HEK293T (cell line): Measurements from ENCODE around the gene NDOR1.
A peak's percentile ranks its signal among the peaks of the same experiment; 100 is the strongest.
"Not testable (repeated sequence)": the region's sequence is repeated elsewhere in the genome, so short reads cannot be mapped to it uniquely, and the experiment has no call there.

Source experiments
- CTCF ChIA-PET: fragments of 350-600 bp; formaldehyde crosslinking; extraction: SDS; loops from one replicate; lab custom pipeline; 2021; ENCODE audit warnings: antibody characterized with exemption, inconsistent platforms; lab: Yijun Ruan, JAX
- POLR2A ChIA-PET: fragments of 350-600 bp; formaldehyde crosslinking; extraction: SDS; loops from one replicate; lab custom pipeline; 2020; ENCODE audit warnings: antibody characterized with exemption, inconsistent platforms; lab: Yijun Ruan, JAX
- DNase-seq: peaks from one replicate; pipeline ENCODE4 v3.0.0; 2012; ENCODE audit warnings: mixed read lengths; ENCODE audit errors: extremely low spot score
- ARNT ChIP-seq: fragments of 450-650 bp; IDR thresholded peaks from 2 replicates; pipeline ENCODE4 v1.6.1; 2017; ENCODE audit warnings: mild to moderate bottlenecking
- BHLHE40 ChIP-seq: fragments of 450-650 bp; IDR thresholded peaks from 2 replicates; pipeline ENCODE4 v1.6.1; 2016; ENCODE audit warnings: mild to moderate bottlenecking, moderate library complexity, borderline replicate concordance
- CTBP1 ChIP-seq: fragments of 450-650 bp; IDR thresholded peaks from 2 replicates; pipeline ENCODE4 v1.6.1; 2016; ENCODE audit warnings: borderline replicate concordance
- ELF4 ChIP-seq: fragments of 450-650 bp; IDR thresholded peaks from 2 replicates; pipeline ENCODE4 v1.6.1; 2017; ENCODE audit warnings: antibody characterized with exemption
- FOXA1 ChIP-seq: fragments of 450-650 bp; IDR thresholded peaks from 2 replicates; pipeline ENCODE4 v1.6.1; 2016; ENCODE audit warnings: mild to moderate bottlenecking
- FOXK2 ChIP-seq: fragments of 450-650 bp; IDR thresholded peaks from 2 replicates; pipeline ENCODE4 v1.6.1; 2016; ENCODE audit warnings: mild to moderate bottlenecking
- FOXM1 ChIP-seq: fragments of 450-650 bp; IDR thresholded peaks from 2 replicates; pipeline ENCODE4 v1.6.1; 2017; ENCODE audit warnings: mild to moderate bottlenecking, borderline replicate concordance
- HDGF ChIP-seq: fragments of 450-650 bp; IDR thresholded peaks from 2 replicates; pipeline ENCODE4 v1.6.1; 2017; ENCODE audit warnings: antibody characterized with exemption, borderline replicate concordance
- L3MBTL2 ChIP-seq: fragments of 450-650 bp; conservative IDR thresholded peaks from 2 replicates; pipeline ENCODE4 v1.6.1; 2016; ENCODE audit warnings: mild to moderate bottlenecking
- LEF1 ChIP-seq: fragments of 450-650 bp; IDR thresholded peaks from 2 replicates; pipeline ENCODE4 v1.6.1; 2017; ENCODE audit warnings: mild to moderate bottlenecking, borderline replicate concordance
- NFRKB ChIP-seq: fragments of 450-650 bp; IDR thresholded peaks from 2 replicates; pipeline ENCODE4 v1.6.1; 2016; ENCODE audit warnings: mild to moderate bottlenecking, moderate library complexity
- PKNOX1 ChIP-seq: fragments of 450-650 bp; IDR thresholded peaks from 2 replicates; pipeline ENCODE4 v1.6.1; 2016
- SP1 ChIP-seq: fragments of 450-650 bp; IDR thresholded peaks from 2 replicates; pipeline ENCODE4 v1.6.1; 2017
- SUZ12 ChIP-seq: fragments of 450-650 bp; IDR thresholded peaks from 2 replicates; pipeline ENCODE4 v1.6.1; 2016; ENCODE audit warnings: mild to moderate bottlenecking
- TARDBP ChIP-seq: fragments of 450-650 bp; IDR thresholded peaks from 2 replicates; pipeline ENCODE4 v1.6.1; 2016
- ZNF384 ChIP-seq: fragments of 450-650 bp; IDR thresholded peaks from 2 replicates; pipeline ENCODE4 v1.6.1; 2016

The NDOR1 gene

GRCh38 chr9:137235424-137236237, 30.1 kb downstream of the NDOR1 start:
- DNase-seq, result no peak
- POLR2A ChIA-PET, result interaction anchor here (1.0 to 2.3 kb wide), 3 partner anchors 10 to 19 kb away, joined by 3 to 10 read pairs (median 8); partner anchors contain the start of gene CYSRT1
- CTCF ChIA-PET, result interaction anchor here (1.0 kb wide), 2 partner anchors 110 to 166 kb away, joined by 3 to 4 read pairs; partner anchors contain the start of gene SAPCD2
- TF ChIP-seq NFRKB (no peak), TARDBP (no peak), L3MBTL2 (no peak), SUZ12 (no peak), FOXK2 (no peak)

- ChIA-PET CTCF (interaction anchor here (0.6 to 1.3 kb wide), 20 partner anchors 9 to 475 kb away, joined by 3 to 9 read pairs (median 4); partner anchors contain the start of genes CYSRT1, RNF224 and SAPCD2), POLR2A (interaction anchor here (0.7 to 2.3 kb wide), 7 partner anchors 11 to 150 kb away, joined by 3 to 10 read pairs (median 5); partner anchors contain the start of genes CYSRT1 and MAN1B1)
- no peak for TF ChIP-seq ZNF384
- TF ChIP-seq FOXK2, result no peak
- no peak for TF ChIP-seq ELF4
- TF ChIP-seq ARNT, result peak; percentile 42; the same call in 1 of the 2 replicates
- TF ChIP-seq HDGF, result no peak
- TF ChIP-seq L3MBTL2, result no peak
- no peak for TF ChIP-seq PKNOX1
- peak; percentile 79 for TF ChIP-seq FOXM1
- no peak for TF ChIP-seq NFRKB
- no peak for TF ChIP-seq CTBP1
- TF ChIP-seq LEF1, result 0 out of 2 replicates have a peak, but pooled peaks have one; percentile 21
- peak; percentile 32; the same call in 1 of the 2 replicates for TF ChIP-seq TARDBP
- no peak for TF ChIP-seq SUZ12
- no peak for TF ChIP-seq BHLHE40
- DNase-seq, result peak; percentile 88
Observed at GRCh38 chr9:137236238-137236935, 30.9 kb downstream of the NDOR1 start.

- DNase-seq, result no peak
- no peak for TF ChIP-seq ZNF384
- TF ChIP-seq FOXM1, result no peak
- no peak for TF ChIP-seq LEF1
- no peak for TF ChIP-seq SP1
- TF ChIP-seq FOXK2, result no peak
- no peak for TF ChIP-seq ELF4
- no peak for TF ChIP-seq PKNOX1
- TF ChIP-seq CTBP1, result no peak
- TF ChIP-seq HDGF, result no peak
- TF ChIP-seq TARDBP, result no peak
- no peak for TF ChIP-seq L3MBTL2
- no peak for TF ChIP-seq ARNT
- TF ChIP-seq FOXA1, result no peak
- TF ChIP-seq SUZ12, result no peak
- ChIA-PET POLR2A (interaction anchor here (0.7 to 2.3 kb wide), 7 partner anchors 12 to 150 kb away, joined by 3 to 10 read pairs (median 5); partner anchors contain the start of genes CYSRT1 and MAN1B1), CTCF (interaction anchor here (0.6 to 1.3 kb wide), 22 partner anchors 9 to 629 kb away, joined by 3 to 9 read pairs (median 4); partner anchors contain the start of genes CYSRT1, RNF224 and SAPCD2)
Observed at GRCh38 chr9:137236936-137237421, 31.5 kb downstream of the NDOR1 start.

- no peak for TF ChIP-seq HDGF
- no peak for TF ChIP-seq CTBP1
- no peak for TF ChIP-seq ARNT
- TF ChIP-seq PKNOX1, result no peak
- TF ChIP-seq ZNF384, result no peak
- no peak for TF ChIP-seq SUZ12
- no peak for TF ChIP-seq FOXM1
- no peak for TF ChIP-seq FOXA1
- no peak for TF ChIP-seq SP1
- TF ChIP-seq L3MBTL2, result no peak
- no peak for TF ChIP-seq BHLHE40
- no peak for TF ChIP-seq ELF4
- TF ChIP-seq TARDBP, result no peak
- TF ChIP-seq NFRKB, result no peak
- no peak for TF ChIP-seq LEF1
- ChIA-PET POLR2A (interaction anchor here (1.0 to 2.3 kb wide), 6 partner anchors 12 to 108 kb away, joined by 3 to 10 read pairs (median 4); partner anchors contain the start of gene SSNA1), CTCF (interaction anchor here (1.3 to 1.5 kb wide), 2 partner anchors 15 to 25 kb away, joined by 3 to 9 read pairs; no protein-coding TSS in a partner anchor)
- DNase-seq, result no peak
Observed at GRCh38 chr9:137237759-137238726, 32.5 kb downstream of the NDOR1 start.

GRCh38 chr9:137239541-137240200, 34.2 kb downstream of the NDOR1 start:
- DNase-seq, result not testable (repeated sequence)
- POLR2A ChIA-PET, result interaction anchor here (0.7 to 2.2 kb wide), 15 partner anchors 14 to 220 kb away, joined by 3 to 90 read pairs (median 8); partner anchors contain the start of genes MAN1B1, NELFB, NSMF and RNF208

More at GRCh38 chr9:137239541-137240200, 34.2 kb downstream of the NDOR1 start:
- CTCF ChIA-PET, result interaction anchor here (0.7 to 1.5 kb wide), 4 partner anchors 12 to 169 kb away, joined by 3 to 9 read pairs (median 3); partner anchors contain the start of gene RNF224
